HUES64 (cell line): Measurements from ENCODE around the gene PFN3.

Source experiments
- H3K27ac ChIP-seq: 2 replicates; pipeline ENCODE4 v1.7.0; 2013; ENCODE audit warnings: low read depth, low read length, inconsistent platforms
- H3K27me3 ChIP-seq: 2 replicates; pipeline ENCODE4 v1.6.1; 2013; ENCODE audit warnings: mild to moderate bottlenecking, low read length; ENCODE audit not compliant: insufficient read depth
- H3K36me3 ChIP-seq: 2 replicates; pipeline ENCODE4 v1.6.1; 2013; ENCODE audit warnings: mild to moderate bottlenecking, low read length; ENCODE audit not compliant: insufficient read depth
- H3K4me1 ChIP-seq: 2 replicates; pipeline ENCODE4 v1.6.1; 2013; ENCODE audit warnings: mild to moderate bottlenecking, low read length, moderate library complexity; ENCODE audit not compliant: insufficient read depth
- H3K4me3 ChIP-seq: 2 replicates; pipeline ENCODE4 v1.5.1; 2013; ENCODE audit warnings: mild to moderate bottlenecking, low read length, moderate library complexity
- H3K9ac ChIP-seq: 2 replicates; pipeline ENCODE4 v1.6.1; 2013; ENCODE audit warnings: mild to moderate bottlenecking, low read depth, low read length
- H3K9me3 ChIP-seq: 2 replicates; pipeline ENCODE4 v1.6.1; 2013; ENCODE audit warnings: low read depth, low read length; ENCODE audit not compliant: insufficient read depth
- WGBS: fragments of 150-250, 120-280 bp; methylation state at CpG from one replicate; pipeline ENCODE4 v1.1.7; 2013; ENCODE audit warnings: missing lambda C conversion rate; 5-methylcytosine and 5-hydroxymethylcytosine counted together

The PFN3 gene

DNA sequence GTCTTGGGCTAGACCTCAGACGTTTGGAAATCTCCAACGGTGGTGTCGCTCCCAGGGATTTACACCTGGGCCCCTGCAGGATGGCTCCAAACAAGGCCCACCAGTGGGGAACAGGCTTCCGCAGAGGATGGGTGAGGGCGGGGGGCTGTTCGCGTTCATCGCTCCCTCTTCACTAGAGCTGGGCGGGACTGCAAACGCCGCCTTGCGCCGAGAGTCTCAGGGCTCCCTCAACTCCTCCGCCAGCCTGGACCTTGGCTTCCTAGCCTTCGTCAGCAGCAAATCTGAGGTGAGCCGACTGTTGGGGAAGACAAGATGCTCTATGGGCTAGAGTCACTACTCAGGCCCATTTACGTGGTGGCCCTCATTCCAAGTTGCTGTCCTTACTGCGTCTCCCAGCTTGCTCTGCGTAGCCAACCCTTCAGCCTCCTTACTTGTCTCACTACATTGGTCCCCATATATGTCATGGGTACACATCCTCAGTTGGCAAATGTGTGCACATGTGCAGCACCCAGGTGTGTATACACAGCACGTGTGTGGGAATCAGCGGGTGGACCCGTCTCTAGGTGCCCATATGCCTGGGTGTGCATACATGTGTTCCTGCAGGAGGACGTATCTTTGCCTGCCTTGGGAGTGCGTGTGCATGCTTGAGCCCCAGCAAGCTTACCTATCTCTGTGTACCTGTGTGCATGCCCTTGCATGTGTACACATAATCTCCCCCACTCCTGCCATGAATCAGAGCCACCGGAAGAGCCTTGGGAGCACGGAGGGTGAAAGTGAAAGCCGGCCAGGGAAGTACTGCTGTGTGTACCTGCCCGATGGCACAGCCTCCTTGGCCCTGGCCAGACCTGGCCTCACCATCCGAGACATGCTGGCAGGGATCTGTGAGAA lies 32.2 kb downstream of the PFN3 start:
- Histone ChIP-seq H3K27ac (no peak overlapping the region), H3K9me3 (no peaks in the 10 kb centered on the region), H3K9ac (no peak overlapping the region; the same call in 1 of the 2 replicates), H3K36me3 (no peaks in the 10 kb centered on the region), H3K4me3 (peak overlapping the region; percentile 73; the same call in 1 of the 2 replicates), H3K4me1 (peaks cover 11% of the 10 kb centered on the region), H3K27me3 (peaks cover 17% of the 10 kb centered on the region)
- WGBS, result 93% methylated on average over 29 of the region's 29 CpGs

DNA sequence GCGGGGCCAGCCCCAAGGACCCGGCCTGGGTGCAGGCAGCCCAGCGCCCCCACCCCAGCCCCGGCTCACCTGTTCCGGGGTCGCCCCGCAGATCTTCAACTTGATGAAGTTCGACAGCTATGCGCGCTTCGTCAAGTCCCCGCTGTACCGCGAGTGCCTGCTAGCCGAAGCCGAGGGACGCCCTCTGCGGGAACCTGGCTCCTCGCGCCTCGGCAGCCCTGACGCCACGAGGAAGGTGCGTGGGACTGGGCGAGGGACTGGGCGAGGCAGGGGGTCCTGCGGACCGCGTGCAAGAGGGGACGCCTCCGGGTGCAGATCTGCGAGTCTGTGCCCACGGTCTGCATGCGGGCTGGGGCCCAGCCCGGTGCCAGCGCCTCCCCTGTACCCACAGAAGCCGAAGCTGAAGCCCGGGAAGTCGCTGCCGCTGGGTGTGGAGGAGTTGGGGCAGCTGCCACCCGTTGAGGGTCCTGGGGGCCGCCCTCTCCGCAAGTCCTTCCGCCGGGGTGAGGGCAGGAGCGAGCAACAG lies 33.1 kb downstream of the PFN3 start:
- peak overlapping the region; percentile 48; the same call in 1 of the 2 replicates for H3K9ac ChIP-seq
- peaks cover 20% of the 10 kb centered on the region for H3K27me3 ChIP-seq
- no peaks in the 10 kb centered on the region for H3K36me3 ChIP-seq
- no peaks in the 10 kb centered on the region for H3K9me3 ChIP-seq
- H3K4me1 ChIP-seq, result peaks cover 12% of the 10 kb centered on the region
- H3K4me3 ChIP-seq, result peak overlapping the region; percentile 73
- H3K27ac ChIP-seq, result no peak overlapping the region
- 35% methylated on average over 46 of the region's 46 CpGs for WGBS

DNA sequence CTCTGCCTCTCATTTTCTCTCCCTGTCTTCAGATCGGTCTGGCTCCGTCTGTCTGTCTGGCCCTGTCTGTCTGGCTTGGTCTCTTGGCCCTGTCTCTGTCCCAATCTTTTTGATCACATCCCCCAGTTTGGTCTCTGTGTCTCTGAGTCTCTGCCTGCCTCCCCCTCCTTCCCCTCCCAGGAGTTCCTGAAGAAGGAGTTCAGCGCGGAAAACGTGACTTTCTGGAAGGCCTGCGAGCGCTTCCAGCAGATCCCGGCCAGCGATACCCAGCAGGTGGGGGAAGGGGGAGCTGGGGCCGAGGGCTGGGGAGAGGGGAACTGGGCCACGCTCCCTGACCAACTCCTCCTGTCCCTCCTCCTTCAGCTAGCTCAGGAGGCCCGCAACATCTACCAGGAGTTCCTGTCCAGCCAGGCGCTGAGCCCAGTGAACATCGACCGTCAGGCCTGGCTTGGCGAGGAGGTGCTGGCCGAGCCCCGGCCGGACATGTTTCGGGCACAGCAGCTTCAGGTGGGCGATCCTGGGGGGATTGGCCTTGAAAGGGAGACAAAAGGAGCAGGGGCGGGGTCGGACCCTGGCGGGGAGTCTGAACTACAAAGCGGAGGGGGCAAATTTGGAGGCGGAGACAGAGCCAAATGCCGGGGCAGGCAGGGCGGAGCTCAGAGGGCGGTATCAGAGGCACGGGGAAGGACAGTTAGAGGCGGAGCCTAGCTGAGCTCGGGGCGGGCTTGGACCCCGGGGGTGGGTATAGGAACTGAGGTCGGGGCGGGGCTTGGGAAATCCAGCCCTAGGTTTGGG lies 33.7 kb downstream of the PFN3 start:
- H3K27me3 ChIP-seq, result peaks cover 25% of the 10 kb centered on the region
- peak overlapping the region; percentile 89 for H3K27ac ChIP-seq
- no peaks in the 10 kb centered on the region for H3K36me3 ChIP-seq
- no peaks in the 10 kb centered on the region for H3K9me3 ChIP-seq
- H3K4me3 ChIP-seq, result peak overlapping the region; percentile 73
- 2% methylated on average over 36 of the region's 36 CpGs for whole genome bisulfite sequencing
- peaks cover 16% of the 10 kb centered on the region for H3K4me1 ChIP-seq
- H3K9ac ChIP-seq, result peak overlapping the region; percentile 76

DNA sequence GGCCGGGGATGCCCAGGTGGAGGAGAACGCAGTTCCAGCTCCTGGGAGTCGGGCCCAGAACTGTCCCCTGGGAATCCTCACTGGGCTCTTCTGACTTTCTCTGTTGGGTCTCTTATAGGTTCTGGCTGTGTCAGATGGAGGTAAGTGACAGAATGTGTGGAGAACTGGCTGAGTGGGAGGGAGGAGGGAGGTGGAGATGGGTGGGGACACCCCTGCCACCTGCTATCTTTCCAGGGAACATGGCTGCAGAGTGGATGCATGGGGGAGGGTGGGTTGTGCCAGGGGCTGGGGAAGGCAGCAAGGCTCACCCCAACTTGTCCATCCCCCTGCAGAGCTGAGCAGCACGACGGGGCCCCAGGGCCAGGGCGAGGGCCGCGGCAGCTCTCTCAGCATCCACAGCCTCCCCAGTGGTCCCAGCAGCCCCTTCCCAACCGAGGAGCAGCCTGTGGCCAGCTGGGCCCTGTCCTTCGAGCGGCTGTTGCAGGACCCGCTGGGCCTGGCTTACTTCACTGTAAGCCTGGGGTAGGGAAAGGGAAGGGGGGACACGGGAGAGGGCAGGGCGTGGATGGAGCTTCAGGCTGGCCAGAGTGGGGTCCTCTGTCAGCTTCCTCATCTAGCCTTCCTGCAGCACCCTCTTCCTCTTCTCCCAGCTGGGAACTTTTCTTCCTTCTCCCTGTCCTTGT lies 34.5 kb downstream of the PFN3 start:
- WGBS, result 73% methylated on average over 13 of the region's 14 CpGs
- H3K27ac ChIP-seq, result peak overlapping the region; percentile 89; the same call in 1 of the 2 replicates

DNA sequence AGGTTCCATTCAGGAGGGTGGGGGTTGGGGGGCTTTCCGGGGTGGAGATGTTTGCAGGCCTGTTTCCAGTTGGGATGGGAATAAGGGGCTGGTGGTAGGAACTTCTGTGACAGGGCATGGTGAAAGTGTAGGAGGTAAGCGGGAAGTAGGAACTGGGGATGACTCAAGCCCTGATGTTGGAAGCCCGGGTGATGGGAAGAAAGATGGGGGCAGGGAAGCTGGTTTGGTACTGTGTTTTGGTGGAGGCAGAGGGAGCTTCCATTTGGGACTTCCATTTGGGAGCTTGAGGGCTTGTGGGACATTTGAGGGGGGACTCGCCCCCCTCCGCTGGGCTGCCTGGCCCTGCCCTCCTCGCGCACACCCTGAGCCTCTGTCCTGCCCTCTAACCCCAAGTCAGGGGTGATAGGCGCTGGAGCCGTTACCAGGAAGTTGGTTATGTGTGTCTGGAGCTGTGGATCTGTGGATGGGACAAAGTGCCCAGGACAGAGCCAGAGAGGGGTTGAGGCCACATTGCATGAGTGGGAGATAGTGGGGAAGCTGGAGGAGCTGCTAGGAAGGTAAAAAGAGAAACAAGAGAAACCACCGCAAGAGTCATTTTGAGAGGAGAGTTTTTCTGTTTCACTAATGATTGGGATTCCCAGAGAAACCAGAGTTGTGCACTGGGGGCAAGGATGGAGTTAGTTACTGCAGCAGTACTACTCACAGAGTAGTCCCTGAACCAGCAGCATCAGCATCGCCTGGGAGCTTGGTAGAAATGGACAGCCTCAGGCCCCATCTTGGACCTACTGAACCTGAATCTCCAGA lies 36.1 kb downstream of the PFN3 start:
- WGBS, result 84% methylated on average over 11 of the region's 11 CpGs
- Histone ChIP-seq H3K9me3 (no peaks in the 10 kb centered on the region), H3K27me3 (peaks cover 25% of the 10 kb centered on the region), H3K36me3 (no peaks in the 10 kb centered on the region), H3K9ac (no peak overlapping the region), H3K27ac (no peak overlapping the region), H3K4me1 (peaks cover 11% of the 10 kb centered on the region), H3K4me3 (no peak overlapping the region)

More for the DNA sequence above, 34.5 kb downstream of the PFN3 start:
- Histone ChIP-seq H3K4me1 (peaks cover 16% of the 10 kb centered on the region), H3K9me3 (no peaks in the 10 kb centered on the region), H3K27me3 (peaks cover 25% of the 10 kb centered on the region), H3K4me3 (peak overlapping the region; percentile 73), H3K36me3 (no peaks in the 10 kb centered on the region), H3K9ac (peak overlapping the region; percentile 76)

DNA sequence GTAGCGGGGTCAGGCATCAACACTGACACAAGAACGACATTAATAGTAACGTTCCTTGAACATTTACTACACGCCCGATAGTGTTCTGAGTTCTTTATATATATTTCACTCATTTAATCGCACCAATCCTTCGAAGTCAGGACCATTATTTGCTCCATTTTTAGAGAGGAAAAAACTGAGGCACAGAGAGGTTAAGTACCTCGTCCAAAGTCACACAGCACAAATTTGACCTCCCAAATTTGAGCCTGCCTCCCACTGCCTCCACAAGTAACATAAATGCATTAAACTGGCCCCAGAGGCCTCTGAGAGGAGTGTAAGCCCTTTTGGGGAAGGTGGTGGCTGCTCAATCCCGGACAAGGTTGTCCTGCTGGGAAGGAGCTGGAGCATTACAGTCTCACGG lies 36.9 kb downstream of the PFN3 start:
- Histone ChIP-seq H3K4me3 (peak overlapping the region; percentile 70), H3K36me3 (no peaks in the 10 kb centered on the region), H3K4me1 (peaks cover 11% of the 10 kb centered on the region), H3K27me3 (peaks cover 22% of the 10 kb centered on the region), H3K27ac (no peak overlapping the region), H3K9me3 (no peaks in the 10 kb centered on the region), H3K9ac (no peak overlapping the region)
- 61% methylated on average over 10 of the region's 10 CpGs for WGBS

DNA sequence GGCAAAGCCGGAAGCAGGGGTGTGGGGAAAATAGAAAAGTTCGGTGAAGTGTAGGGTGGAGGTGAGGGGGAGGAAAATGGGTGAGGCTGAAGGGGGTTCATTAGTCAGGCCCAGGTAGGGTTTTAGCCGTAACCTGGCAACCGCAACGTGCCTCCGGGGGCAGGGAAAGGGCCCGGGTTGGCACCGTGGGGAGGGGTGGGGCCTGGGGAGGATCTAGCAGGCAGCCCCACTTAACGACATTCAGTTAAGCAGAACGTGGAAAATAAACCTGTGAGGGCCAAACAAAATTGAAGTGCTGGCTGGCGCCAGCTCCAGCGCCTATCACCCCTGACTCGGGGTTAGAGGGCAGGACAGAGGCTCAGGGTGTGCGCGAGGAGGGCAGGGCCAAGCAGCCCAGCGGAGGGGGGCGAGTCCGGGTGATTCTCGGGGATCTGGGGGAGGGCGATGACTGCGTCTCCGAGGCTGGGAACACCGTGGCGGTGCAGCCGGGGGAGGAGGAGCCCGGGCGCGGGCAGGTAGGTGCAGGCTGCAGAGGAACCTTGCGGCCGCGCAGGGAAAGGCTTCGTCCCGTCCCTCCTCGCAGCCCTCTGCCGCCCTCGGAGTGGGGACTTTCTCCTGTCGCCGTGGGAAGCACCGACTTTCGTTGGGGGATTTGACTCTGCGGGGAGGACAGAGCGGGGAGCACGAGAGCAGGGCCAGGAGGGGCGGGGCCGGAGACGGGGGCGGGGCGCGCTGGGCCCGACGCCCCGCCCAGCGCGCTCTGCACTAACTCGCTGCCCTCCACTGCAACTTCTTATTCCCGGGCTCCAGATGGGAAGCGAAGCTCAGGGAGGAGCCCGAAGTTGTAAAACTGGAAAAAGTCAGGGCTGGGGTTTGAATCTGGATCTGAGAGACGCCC lies 37.6 kb downstream of the PFN3 start:
- H3K36me3 ChIP-seq, result no peaks in the 10 kb centered on the region
- peak overlapping the region; percentile 60 for H3K9ac ChIP-seq
- 6% methylated on average over 59 of the region's 59 CpGs for WGBS
- H3K4me3 ChIP-seq, result peak overlapping the region; percentile 70
- no peaks in the 10 kb centered on the region for H3K9me3 ChIP-seq
- peak overlapping the region; percentile 31; the same call in 1 of the 2 replicates for H3K27ac ChIP-seq
- H3K4me1 ChIP-seq, result peaks cover 11% of the 10 kb centered on the region
- H3K27me3 ChIP-seq, result peaks cover 15% of the 10 kb centered on the region

DNA sequence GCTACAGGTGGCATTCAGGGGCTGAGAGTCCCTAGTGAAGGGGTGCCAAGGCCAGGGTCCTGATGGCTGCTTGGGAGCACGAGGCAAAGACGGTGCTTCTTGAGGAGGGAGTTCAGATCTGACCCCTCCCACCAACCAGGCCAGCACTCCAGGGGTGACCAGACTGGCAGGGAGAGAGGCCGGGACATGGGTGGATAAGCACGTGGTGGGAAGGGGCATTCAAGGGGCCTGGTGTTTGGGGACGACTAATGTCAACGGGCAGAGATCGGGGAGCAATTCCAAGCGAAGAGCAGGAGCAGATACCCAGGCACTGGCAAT lies 38.2 kb downstream of the PFN3 start:
- no peaks in the 10 kb centered on the region for H3K36me3 ChIP-seq
- WGBS, result 65% methylated on average over 8 of the region's 8 CpGs
- H3K4me1 ChIP-seq, result peaks cover 11% of the 10 kb centered on the region
- H3K4me3 ChIP-seq, result peak overlapping the region; percentile 70; the same call in 1 of the 2 replicates
- no peak overlapping the region for H3K27ac ChIP-seq
- peaks cover 11% of the 10 kb centered on the region; the same call in 1 of the 2 replicates for H3K27me3 ChIP-seq
- no peak overlapping the region for H3K9ac ChIP-seq
- H3K9me3 ChIP-seq, result no peaks in the 10 kb centered on the region

DNA sequence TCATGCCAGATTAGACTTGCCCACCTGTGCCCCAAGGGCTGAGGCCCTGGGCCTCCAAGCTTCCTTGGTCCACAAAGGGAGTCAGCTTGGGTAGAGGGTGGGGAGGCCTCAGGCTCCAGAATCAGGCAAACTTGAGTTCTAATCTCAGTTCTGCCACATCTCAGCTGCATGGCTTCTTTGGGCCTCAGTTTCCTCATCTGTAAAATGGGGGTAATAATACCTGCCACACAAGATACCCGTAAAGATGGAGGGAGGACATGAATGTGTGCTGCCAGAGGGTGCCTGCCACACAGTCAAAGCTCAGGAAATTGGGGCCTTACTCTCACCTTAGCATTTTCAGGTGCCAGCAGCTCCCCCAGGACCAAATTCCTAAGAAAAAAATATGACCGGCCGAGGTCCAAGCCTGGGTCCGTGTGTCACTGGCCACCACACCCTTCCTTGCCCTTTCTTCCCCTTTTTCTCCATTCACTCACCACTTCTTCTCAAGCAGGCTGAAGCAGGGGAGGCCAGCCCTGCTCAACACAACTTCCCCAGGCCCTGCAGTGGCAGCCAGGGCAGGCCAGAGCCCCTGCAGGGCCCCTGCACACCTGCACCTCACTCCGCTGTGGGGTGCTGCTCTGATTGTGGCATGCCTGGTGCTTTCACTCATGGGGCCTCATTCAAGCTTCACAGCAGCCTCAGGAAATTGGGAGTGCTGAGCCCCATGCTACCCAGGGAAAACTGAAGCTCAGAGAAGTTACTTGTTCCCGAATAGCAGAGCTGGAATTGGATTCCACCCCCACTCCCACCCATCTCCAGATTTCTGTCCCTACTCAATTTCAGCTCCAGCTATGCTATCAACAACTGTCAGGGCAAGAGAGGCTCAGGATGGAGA lies 38.8 kb downstream of the PFN3 start:
- peaks cover 11% of the 10 kb centered on the region for H3K4me1 ChIP-seq
- H3K4me3 ChIP-seq, result no peak overlapping the region
- WGBS, result 92% methylated on average over 6 of the region's 6 CpGs
- peaks cover 11% of the 10 kb centered on the region; the same call in 1 of the 2 replicates for H3K27me3 ChIP-seq
- H3K27ac ChIP-seq, result no peak overlapping the region
- no peak overlapping the region for H3K9ac ChIP-seq
- H3K9me3 ChIP-seq, result no peaks in the 10 kb centered on the region
- no peaks in the 10 kb centered on the region for H3K36me3 ChIP-seq
